Ectodermal cell (in vitro differentiated cells): Measurements from ENCODE around the gene CLDN5. TPM values are rescaled to one million over a fixed set of nuclear protein-coding genes. Genes with fewer than 3 reads are reported as not detected.

Experiments
- H3K27ac ChIP-seq: 2 replicates; pipeline ENCODE4 v1.7.0; 2013; ENCODE audit warnings: mild to moderate bottlenecking, low read depth, low read length; ENCODE audit not compliant: insufficient read depth, poor library complexity, severe bottlenecking
- H3K27me3 ChIP-seq: 2 replicates; pipeline ENCODE4 v1.7.0; 2013; ENCODE audit warnings: mild to moderate bottlenecking, low read length; ENCODE audit not compliant: insufficient read depth, control insufficient read depth, poor library complexity, severe bottlenecking
- H3K36me3 ChIP-seq: one replicate; pipeline ENCODE4 v1.7.0; 2013; ENCODE audit warnings: low read length; ENCODE audit not compliant: control insufficient read depth, insufficient read depth
- H3K4me1 ChIP-seq: one replicate; pipeline ENCODE4 v1.7.0; 2013; ENCODE audit warnings: low read length; ENCODE audit not compliant: control insufficient read depth, insufficient read depth
- H3K4me3 ChIP-seq: 2 replicates; pipeline ENCODE4 v1.7.0; 2013; ENCODE audit warnings: low read depth, low read length, control low read depth; ENCODE audit not compliant: insufficient read depth
- H3K9me3 ChIP-seq: 2 replicates; pipeline ENCODE4 v1.7.0; 2013; ENCODE audit warnings: mild to moderate bottlenecking, low read length, moderate library complexity; ENCODE audit not compliant: control insufficient read depth
- WGBS, 2 experiments: methylation state at CpG; one replicate each; pipeline ENCODE4 v1.1.7; 2013; ENCODE audit warnings: missing lambda C conversion rate in 2 of 2; 5-methylcytosine and 5-hydroxymethylcytosine counted together
- polyA plus RNA-seq, 4 experiments: library from polyadenylated mRNA; stranded (reverse); fragments of 50-300 nt; gene quantifications; one replicate each; pipeline ENCODE4 v1.2.3, GENCODE V29; 2013

The CLDN5 gene
- 1.7 TPM for polyA plus RNA-seq (2013, experiment 1 of 4)
- polyA plus RNA-seq (2013, experiment 2 of 4) = 1.4 TPM
- polyA plus RNA-seq (2013, experiment 3 of 4) = 3.5 TPM
- polyA plus RNA-seq (2013, experiment 4 of 4) = 5.1 TPM

- no peaks in the 10 kb centered on the region for H3K9me3 ChIP-seq
- WGBS, 2 experiments = 4 to 5% methylated on average over 69 of the region's 69 CpGs
- no peak within 1 kb of the TSS for H3K27ac ChIP-seq
- peaks cover 54% of the 10 kb centered on the region for H3K27me3 ChIP-seq
- H3K36me3 ChIP-seq = no peaks in the 10 kb centered on the region
- peaks cover 21% of the 10 kb centered on the region for H3K4me1 ChIP-seq
- peak within 1 kb of the TSS; percentile 42 for H3K4me3 ChIP-seq
Measured at GRCh38 chr22:19524170-19525115, at the start of gene CLDN5. TSS of gene CLDN5 (minus strand) at chr22:19524410. CDS start at chr22:19524255, 155 bp downstream.

- no peaks in the 10 kb centered on the region for H3K27me3 ChIP-seq
- no peaks in the 10 kb centered on the region for H3K4me1 ChIP-seq
- H3K27ac ChIP-seq = no peak overlapping the region
- no peak overlapping the region for H3K4me3 ChIP-seq
- no peaks in the 10 kb centered on the region for H3K9me3 ChIP-seq
- H3K36me3 ChIP-seq = no peaks in the 10 kb centered on the region
- WGBS, 2 experiments = 76 to 84% methylated on average over 6 of the region's 6 CpGs
Measured at GRCh38 chr22:19571995-19572394, 47.8 kb upstream of the CLDN5 start.

GRCh38 chr22:19571207-19571795, 47.1 kb upstream of the CLDN5 start:
- Histone ChIP-seq H3K27me3 (no peaks in the 10 kb centered on the region), H3K27ac (no peak overlapping the region), H3K9me3 (no peaks in the 10 kb centered on the region), H3K4me3 (no peak overlapping the region), H3K4me1 (no peaks in the 10 kb centered on the region), H3K36me3 (no peaks in the 10 kb centered on the region)
- 80 to 85% methylated on average over 5 of the region's 5 CpGs for WGBS, 2 experiments

GRCh38 chr22:19569976-19570375, 45.8 kb upstream of the CLDN5 start:
- no peaks in the 10 kb centered on the region for H3K27me3 ChIP-seq
- 96 to 97% methylated on average over 2 of the region's 2 CpGs for WGBS, 2 experiments
- H3K27ac ChIP-seq = no peak overlapping the region
- no peaks in the 10 kb centered on the region for H3K36me3 ChIP-seq
- no peak overlapping the region for H3K4me3 ChIP-seq
- H3K9me3 ChIP-seq = no peaks in the 10 kb centered on the region
- H3K4me1 ChIP-seq = no peaks in the 10 kb centered on the region

- Histone ChIP-seq H3K27me3 (no peaks in the 10 kb centered on the region), H3K27ac (no peak overlapping the region), H3K36me3 (no peaks in the 10 kb centered on the region), H3K4me1 (no peaks in the 10 kb centered on the region), H3K9me3 (no peaks in the 10 kb centered on the region), H3K4me3 (no peak overlapping the region)
- WGBS, 2 experiments = 86 to 100% methylated on average over 1 of the region's 1 CpG
Measured at GRCh38 chr22:19569276-19569640, 45.0 kb upstream of the CLDN5 start.

GRCh38 chr22:19568337-19569275, 44.4 kb upstream of the CLDN5 start:
- Histone ChIP-seq H3K27ac (no peak overlapping the region), H3K4me3 (no peak overlapping the region), H3K4me1 (no peaks in the 10 kb centered on the region), H3K9me3 (no peaks in the 10 kb centered on the region), H3K27me3 (no peaks in the 10 kb centered on the region), H3K36me3 (no peaks in the 10 kb centered on the region)
- WGBS, 2 experiments = 92 to 93% methylated on average over 9 of the region's 9 CpGs

- Histone ChIP-seq H3K27ac (no peak overlapping the region), H3K4me1 (no peaks in the 10 kb centered on the region), H3K4me3 (no peak overlapping the region), H3K27me3 (no peaks in the 10 kb centered on the region), H3K9me3 (no peaks in the 10 kb centered on the region), H3K36me3 (no peaks in the 10 kb centered on the region)
- WGBS, 2 experiments = 92 to 94% methylated on average over 24 of the region's 24 CpGs
Measured at GRCh38 chr22:19567157-19568009, 43.2 kb upstream of the CLDN5 start.

GRCh38 chr22:19566279-19567156, 42.3 kb upstream of the CLDN5 start:
- H3K4me3 ChIP-seq = no peak overlapping the region
- no peaks in the 10 kb centered on the region for H3K27me3 ChIP-seq
- 95 to 97% methylated on average over 52 of the region's 52 CpGs for WGBS, 2 experiments
- H3K36me3 ChIP-seq = no peaks in the 10 kb centered on the region
- no peak overlapping the region for H3K27ac ChIP-seq
- no peaks in the 10 kb centered on the region for H3K9me3 ChIP-seq
- H3K4me1 ChIP-seq = no peaks in the 10 kb centered on the region
